OCI-LY1 (cell line): ENCODE measurements around the gene AQP1.

Experiments used
- H2AFZ ChIP-seq: fragments of 200-600 bp; sonication (generic), shearing (Covaris generic); 2 replicates; pipeline ENCODE4 v1.6.0; 2014; ENCODE audit warnings: antibody characterized with exemption, mild to moderate bottlenecking, low read length
- H3F3A ChIP-seq: fragments of 200-600 bp; sonication (generic), shearing (Covaris generic); 2 replicates; pipeline ENCODE4 v1.6.0; 2014; ENCODE audit warnings: mild to moderate bottlenecking, antibody characterized with exemption, low read length, moderate library complexity; ENCODE audit not compliant: insufficient read depth
- H3K27ac ChIP-seq: fragments of 200-600 bp; sonication (generic); 2 replicates; pipeline ENCODE4 v1.5.1; 2014; ENCODE audit warnings: low read length, mixed run types, mild to moderate bottlenecking, low read depth; ENCODE audit not compliant: poor library complexity, severe bottlenecking
- H3K27me3 ChIP-seq: fragments of 200-600 bp; sonication (generic); 2 replicates; pipeline ENCODE4 v1.6.0; 2014; ENCODE audit warnings: antibody characterized with exemption, mild to moderate bottlenecking, low read length, moderate library complexity; ENCODE audit not compliant: insufficient read depth
- H3K36me3 ChIP-seq: fragments of 200-600 bp; sonication (generic); 2 replicates; pipeline ENCODE4 v1.6.1; 2014; ENCODE audit warnings: mild to moderate bottlenecking, antibody characterized with exemption, low read length, moderate library complexity, mixed read lengths; ENCODE audit not compliant: insufficient read depth
- H3K4me1 ChIP-seq: fragments of 200-600 bp; sonication (generic); 2 replicates; pipeline ENCODE4 v1.5.1; 2014; ENCODE audit warnings: mild to moderate bottlenecking, low read length, moderate library complexity; ENCODE audit not compliant: insufficient read depth, severe bottlenecking
- H3K4me2 ChIP-seq: fragments of 200-600 bp; sonication (generic), shearing (Covaris generic); 2 replicates; pipeline ENCODE4 v1.6.1; 2014; ENCODE audit warnings: low read length
- H3K4me3 ChIP-seq: fragments of 200-600 bp; sonication (generic); 2 replicates; pipeline ENCODE4 v1.5.1; 2014; ENCODE audit warnings: low read length, low read depth, mild to moderate bottlenecking, mixed read lengths; ENCODE audit not compliant: poor library complexity, severe bottlenecking
- H3K79me2 ChIP-seq: fragments of 200-600 bp; shearing (Covaris generic); 2 replicates; pipeline ENCODE4 v1.6.1; 2016; ENCODE audit warnings: mixed run types, low read length, mixed read lengths; ENCODE audit not compliant: insufficient read depth
- H3K9ac ChIP-seq: fragments of 200-600 bp; sonication (generic), shearing (Covaris generic); 2 replicates; pipeline ENCODE4 v1.6.1; 2014; ENCODE audit warnings: mild to moderate bottlenecking, low read length, mixed read lengths
- H3K9me2 ChIP-seq: fragments of 200-600 bp; sonication (generic), shearing (Covaris generic); 2 replicates; pipeline ENCODE4 v1.6.1; 2014; ENCODE audit warnings: low read depth, mild to moderate bottlenecking, low read length, mixed read lengths
- H3K9me3 ChIP-seq: fragments of 200-600 bp; shearing (Covaris generic); 2 replicates; pipeline ENCODE4 v1.6.1; 2014; ENCODE audit warnings: low read length, mixed read lengths
- H4K20me1 ChIP-seq: fragments of 200-600 bp; sonication (generic), shearing (Covaris generic); 2 replicates; pipeline ENCODE4 v1.6.0; 2016; ENCODE audit warnings: mild to moderate bottlenecking, low read length; ENCODE audit not compliant: insufficient read depth
- EZH2 ChIP-seq: fragments of 200-600 bp; sonication (generic), shearing (Covaris generic); IDR thresholded peaks from 2 replicates; pipeline ENCODE4 v1.8.0; 2017; ENCODE audit warnings: borderline replicate concordance, mixed run types, mild to moderate bottlenecking, antibody characterized with exemption, low read length, moderate library complexity, mixed read lengths
- TF ChIP-seq, protein P1 (sequence below): fragments of 200-600 bp; sonication (generic), shearing (Covaris generic); IDR thresholded peaks from 2 replicates; pipeline ENCODE4 v1.5.1; 2017; ENCODE audit warnings: mild to moderate bottlenecking, antibody characterized with exemption, low read length, moderate library complexity, mixed read lengths

AQP1 gene

DNA sequence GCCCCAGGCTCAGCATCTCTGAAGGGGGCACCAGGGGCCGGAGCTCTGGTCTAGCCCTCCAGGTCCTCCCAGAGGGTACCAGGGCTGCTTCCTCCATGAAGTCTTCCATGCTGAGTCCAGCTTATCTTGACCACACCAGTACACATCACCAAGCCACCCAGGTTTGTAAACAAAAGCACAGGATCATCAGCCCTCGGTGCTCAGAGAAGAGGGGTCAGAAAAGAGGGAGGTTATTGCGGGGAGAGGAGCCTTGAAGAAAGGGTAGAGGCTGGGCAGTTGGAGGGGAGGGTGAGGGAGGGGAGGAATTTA lies 23.9 kb downstream of the AQP1 start:
- TF ChIP-seq, protein P1, sequence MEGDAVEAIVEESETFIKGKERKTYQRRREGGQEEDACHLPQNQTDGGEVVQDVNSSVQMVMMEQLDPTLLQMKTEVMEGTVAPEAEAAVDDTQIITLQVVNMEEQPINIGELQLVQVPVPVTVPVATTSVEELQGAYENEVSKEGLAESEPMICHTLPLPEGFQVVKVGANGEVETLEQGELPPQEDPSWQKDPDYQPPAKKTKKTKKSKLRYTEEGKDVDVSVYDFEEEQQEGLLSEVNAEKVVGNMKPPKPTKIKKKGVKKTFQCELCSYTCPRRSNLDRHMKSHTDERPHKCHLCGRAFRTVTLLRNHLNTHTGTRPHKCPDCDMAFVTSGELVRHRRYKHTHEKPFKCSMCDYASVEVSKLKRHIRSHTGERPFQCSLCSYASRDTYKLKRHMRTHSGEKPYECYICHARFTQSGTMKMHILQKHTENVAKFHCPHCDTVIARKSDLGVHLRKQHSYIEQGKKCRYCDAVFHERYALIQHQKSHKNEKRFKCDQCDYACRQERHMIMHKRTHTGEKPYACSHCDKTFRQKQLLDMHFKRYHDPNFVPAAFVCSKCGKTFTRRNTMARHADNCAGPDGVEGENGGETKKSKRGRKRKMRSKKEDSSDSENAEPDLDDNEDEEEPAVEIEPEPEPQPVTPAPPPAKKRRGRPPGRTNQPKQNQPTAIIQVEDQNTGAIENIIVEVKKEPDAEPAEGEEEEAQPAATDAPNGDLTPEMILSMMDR, result no peak
- TF ChIP-seq EZH2, result no peak
- Histone ChIP-seq H2AFZ (no peak overlapping the region), H3K27me3 (no peaks in the 10 kb centered on the region), H3K27ac (no peak overlapping the region), H3K4me2 (no peak overlapping the region), H3K9ac (no peak overlapping the region), H3K36me3 (no peaks in the 10 kb centered on the region), H4K20me1 (no peaks in the 10 kb centered on the region), H3K9me2 (no peaks in the 10 kb centered on the region), H3K4me3 (no peak overlapping the region), H3K79me2 (no peaks in the 10 kb centered on the region), H3K9me3 (no peaks in the 10 kb centered on the region), H3F3A (no peaks in the 10 kb centered on the region), H3K4me1 (no peaks in the 10 kb centered on the region)

DNA sequence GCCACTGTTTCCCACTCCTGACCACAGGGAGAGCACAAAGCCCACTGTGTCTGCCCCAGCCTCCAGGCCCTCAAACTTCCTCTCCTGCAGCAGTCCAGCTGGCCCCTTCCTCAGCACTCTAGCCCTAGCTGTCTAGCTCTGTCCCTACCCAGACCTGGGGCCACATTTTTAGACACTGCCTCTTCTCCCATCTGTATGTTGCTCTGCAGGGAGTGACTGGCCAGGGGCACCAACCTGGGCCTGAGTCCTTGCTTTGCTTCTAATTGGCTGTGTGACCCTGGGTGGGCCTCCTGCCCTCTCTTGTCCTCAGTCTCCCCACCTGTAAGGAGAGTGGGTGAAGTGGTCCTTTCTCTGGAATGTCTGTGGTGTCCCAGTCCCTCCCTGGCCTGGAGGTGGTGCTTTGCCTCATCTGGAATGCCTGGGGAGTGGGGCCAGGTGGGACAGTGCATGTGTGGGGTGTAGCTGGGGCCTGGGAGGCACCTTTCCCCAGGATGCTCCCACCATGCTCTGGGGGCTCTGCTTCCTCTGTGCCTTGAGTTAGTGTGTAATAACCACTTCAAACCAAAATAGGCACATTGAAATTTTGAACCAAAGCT lies 25.1 kb downstream of the AQP1 start:
- H3K4me3 ChIP-seq, result no peak overlapping the region
- H3K27me3 ChIP-seq, result no peaks in the 10 kb centered on the region
- H3K4me1 ChIP-seq, result no peaks in the 10 kb centered on the region

GRCh38 chr7:30937416-30937815 lies 25.8 kb downstream of the AQP1 start:
- no peaks in the 10 kb centered on the region for H3F3A ChIP-seq
- TF ChIP-seq, protein P1, result no peak
- TF ChIP-seq EZH2, result no peak

More for the DNA sequence above, 25.1 kb downstream of the AQP1 start:
- H4K20me1 ChIP-seq, result no peaks in the 10 kb centered on the region
- H3K9me2 ChIP-seq, result no peaks in the 10 kb centered on the region
- no peaks in the 10 kb centered on the region for H3K9me3 ChIP-seq
- no peak for TF ChIP-seq EZH2
- TF ChIP-seq, protein P1, result no peak
- H2AFZ ChIP-seq, result no peak overlapping the region
- no peaks in the 10 kb centered on the region for H3K79me2 ChIP-seq
- no peaks in the 10 kb centered on the region for H3K36me3 ChIP-seq
- no peak overlapping the region for H3K9ac ChIP-seq
- H3F3A ChIP-seq, result no peaks in the 10 kb centered on the region
- H3K4me2 ChIP-seq, result no peak overlapping the region
- no peak overlapping the region for H3K27ac ChIP-seq

More at GRCh38 chr7:30937416-30937815, 25.8 kb downstream of the AQP1 start:
- no peak overlapping the region for H2AFZ ChIP-seq
- no peaks in the 10 kb centered on the region for H3K9me2 ChIP-seq
- H3K9ac ChIP-seq, result no peak overlapping the region
- no peak overlapping the region for H3K4me3 ChIP-seq
- no peaks in the 10 kb centered on the region for H3K9me3 ChIP-seq
- no peaks in the 10 kb centered on the region for H3K36me3 ChIP-seq
- no peaks in the 10 kb centered on the region for H3K79me2 ChIP-seq
- H4K20me1 ChIP-seq, result no peaks in the 10 kb centered on the region
- no peaks in the 10 kb centered on the region for H3K4me1 ChIP-seq
- no peak overlapping the region for H3K4me2 ChIP-seq
- H3K27ac ChIP-seq, result no peak overlapping the region
- no peaks in the 10 kb centered on the region for H3K27me3 ChIP-seq
